HG03103 (cell line): ENCODE results near the gene MOV10L1.

ENCODE experiments used
- ATAC-seq: cut with Tn5 transposase; IDR thresholded peaks from one replicate; pipeline ENCODE4 v1.9.1; 2021; ENCODE audit warnings: low read depth; ENCODE audit not compliant: unreplicated experiment

Gene MOV10L1

GRCh38 chr22:50058906-50059880 lies 30.6 kb upstream of the MOV10L1 start:
- no peak for ATAC-seq

DNA sequence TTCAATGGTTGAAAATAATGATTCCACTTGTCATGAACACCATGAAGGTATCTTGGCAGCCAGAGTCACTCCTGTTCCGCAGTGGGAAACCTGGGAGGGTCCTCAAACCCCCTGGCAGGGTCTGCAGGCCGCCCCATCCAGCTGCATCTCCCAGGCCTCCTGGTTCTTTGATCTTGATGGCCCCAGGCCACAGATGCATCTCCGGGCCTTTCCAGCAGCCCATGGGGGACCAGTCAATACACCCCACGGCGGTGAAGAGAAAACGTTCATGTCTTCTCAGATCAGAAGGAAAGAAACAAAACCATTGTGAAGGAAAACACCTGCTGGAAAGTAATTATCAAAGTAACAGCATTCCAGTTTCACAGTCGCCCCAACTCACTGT lies 29.9 kb upstream of the MOV10L1 start:
- no peak for ATAC-seq

GRCh38 chr22:50060441-50061140 lies 29.2 kb upstream of the MOV10L1 start:
- no peak for ATAC-seq

DNA sequence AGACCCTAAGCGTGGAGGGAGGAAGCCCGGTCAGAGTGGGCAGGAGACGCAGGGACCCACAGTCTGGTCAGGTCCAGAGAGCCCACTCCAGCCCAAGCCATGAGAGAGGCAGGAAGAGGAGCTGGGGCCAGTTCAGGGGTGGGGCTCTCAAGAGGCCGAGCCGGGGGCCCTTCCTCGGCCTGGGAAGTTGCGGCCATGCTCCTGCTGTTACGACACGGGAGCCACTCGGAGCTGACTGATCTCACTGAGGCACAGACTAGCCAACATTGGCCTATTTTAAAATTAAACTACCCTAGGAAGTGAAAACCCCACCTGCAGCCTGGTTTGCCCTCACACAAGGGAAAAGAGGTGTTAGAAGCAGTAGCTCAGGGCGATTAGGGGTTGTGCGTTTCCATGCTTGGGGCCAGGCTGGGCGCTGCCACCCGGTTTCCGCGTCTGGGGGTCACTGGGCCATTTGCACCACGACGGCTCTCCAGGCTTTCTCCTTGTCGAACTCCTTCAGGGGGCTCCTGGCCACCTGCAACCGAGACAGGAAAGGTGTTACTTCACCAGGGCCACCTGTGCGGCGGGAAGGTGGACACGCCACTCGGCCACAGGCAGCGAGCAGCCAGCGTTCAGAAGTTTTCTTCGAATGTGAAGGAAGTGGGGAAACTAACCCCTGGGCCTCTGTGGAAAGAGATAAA lies 28.5 kb upstream of the MOV10L1 start:
- no peak for ATAC-seq

GRCh38 chr22:50061824-50062355 lies 27.9 kb upstream of the MOV10L1 start:
- no peak for ATAC-seq

GRCh38 chr22:50062509-50063135 lies 27.2 kb upstream of the MOV10L1 start:
- no peak for ATAC-seq

DNA sequence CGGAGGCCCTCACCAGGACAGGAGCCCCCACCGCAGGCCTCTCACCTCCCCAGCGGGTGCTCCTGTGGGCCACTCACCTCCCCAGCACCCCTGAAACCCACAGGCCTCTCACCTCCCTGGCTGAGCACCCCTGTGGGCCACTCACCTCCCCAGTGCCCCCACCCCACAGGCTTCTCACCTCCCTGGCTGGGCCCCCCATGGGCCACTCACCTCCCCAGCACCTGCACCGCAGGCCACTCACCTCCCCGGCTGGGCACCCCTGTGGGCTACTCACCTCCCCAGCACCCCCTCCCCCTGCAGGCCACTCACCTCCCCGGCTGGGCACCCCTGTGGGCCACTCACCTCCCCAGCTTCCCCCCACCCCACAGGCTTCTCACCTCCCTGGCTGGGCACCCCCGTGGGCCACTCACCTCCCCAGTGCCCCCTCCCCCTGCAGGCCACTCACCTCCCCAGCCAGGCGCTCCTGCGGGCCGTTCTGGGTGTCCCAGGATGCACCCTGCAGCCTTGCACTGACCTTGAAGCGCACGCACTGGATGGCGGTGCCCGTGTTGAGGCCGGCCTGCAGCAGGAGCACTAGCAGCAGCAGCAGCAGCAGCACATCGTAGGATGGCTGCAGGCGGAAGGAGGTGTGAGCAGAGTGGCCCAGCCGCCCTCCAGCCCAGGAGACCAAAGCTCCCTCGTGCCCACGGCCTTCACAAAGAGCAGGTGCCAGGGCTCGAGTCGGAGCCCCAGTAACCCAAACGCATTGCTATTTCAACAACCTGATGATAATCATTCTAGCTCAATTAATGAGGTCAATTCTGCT lies 26.0 kb upstream of the MOV10L1 start:
- no peak for ATAC-seq

DNA sequence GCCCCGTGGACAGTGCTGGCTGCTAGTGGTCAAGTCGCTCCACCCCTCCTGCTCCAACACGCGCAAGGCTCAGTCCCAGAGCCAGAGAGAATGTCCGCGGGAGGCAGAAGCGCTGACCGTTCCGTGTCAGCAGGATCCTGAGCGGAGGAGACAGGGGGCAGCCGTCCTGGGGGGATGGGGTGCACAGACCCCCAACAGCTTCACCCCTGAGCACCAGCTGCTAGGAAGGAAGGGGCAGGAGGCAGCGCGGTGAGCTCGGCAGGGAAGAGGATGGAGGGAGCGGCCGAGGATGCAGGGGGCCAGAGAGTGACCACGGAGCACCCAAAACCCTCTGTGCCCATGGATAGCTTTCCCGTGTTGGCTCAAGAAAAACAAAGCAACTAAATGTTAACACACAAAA lies 25.4 kb upstream of the MOV10L1 start:
- no peak for ATAC-seq

- no peak for ATAC-seq
Measured at GRCh38 chr22:50067244-50067643, 22.6 kb upstream of the MOV10L1 start.

- ATAC-seq: no peak
Measured at GRCh38 chr22:50068096-50068495, 21.7 kb upstream of the MOV10L1 start.

DNA sequence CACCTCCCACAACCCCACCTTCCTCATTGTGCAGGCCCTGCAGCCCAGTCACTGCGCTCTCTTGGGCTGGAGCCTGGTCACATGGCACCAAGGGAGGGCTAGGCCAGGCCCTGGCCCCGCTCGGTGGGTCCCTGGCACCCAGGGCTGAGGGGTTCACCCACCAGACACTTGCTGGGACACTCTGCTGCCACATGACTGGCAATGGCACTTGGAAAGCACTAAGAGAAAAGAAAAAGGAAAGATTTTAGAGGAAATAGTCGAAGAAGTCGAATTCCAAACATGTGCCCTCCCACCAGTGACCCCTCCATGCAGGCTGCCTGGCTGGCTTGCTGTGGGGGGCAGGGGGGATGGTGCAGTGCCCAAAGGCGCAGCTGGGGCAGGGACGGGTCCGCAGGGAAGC lies 19.4 kb upstream of the MOV10L1 start:
- no peak for ATAC-seq

DNA sequence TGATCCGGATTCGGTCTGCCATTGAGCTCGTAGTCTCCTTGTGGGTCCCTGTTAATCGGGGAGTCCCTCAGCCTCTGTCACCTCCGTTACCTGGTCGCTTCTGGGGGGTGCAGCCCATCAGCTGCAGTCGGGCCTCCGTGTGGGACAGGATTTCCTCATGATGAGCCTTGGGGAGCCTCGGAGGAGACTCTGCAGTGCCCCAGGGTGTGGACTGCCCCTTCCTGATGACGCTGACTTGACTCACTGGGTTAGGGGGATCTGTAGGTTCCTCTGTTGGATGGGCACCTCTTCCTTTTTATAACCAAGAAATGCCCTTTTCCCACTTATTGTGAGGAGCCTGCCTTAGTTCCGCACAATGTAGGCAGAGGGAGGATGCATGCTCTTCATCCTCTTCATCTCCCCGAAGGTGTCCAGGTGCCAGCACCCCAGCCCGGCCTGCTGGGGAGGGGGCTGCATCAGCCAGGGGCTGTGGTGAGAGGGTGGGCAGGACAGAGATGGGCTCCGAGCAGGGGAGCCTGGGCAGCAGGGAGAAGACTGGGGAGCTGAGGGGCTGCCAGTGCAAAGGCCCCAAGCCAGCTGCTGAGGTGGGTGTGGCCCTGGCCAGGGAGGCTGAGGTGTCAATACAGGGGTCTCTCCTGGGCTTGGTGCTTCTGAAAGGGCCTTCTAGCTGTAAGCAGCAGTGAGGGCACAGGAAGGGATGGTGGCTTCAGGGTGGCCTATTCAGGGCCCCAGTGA lies 18.2 kb upstream of the MOV10L1 start:
- no peak for ATAC-seq

- no peak for ATAC-seq
Measured at GRCh38 chr22:50072167-50072555, 17.6 kb upstream of the MOV10L1 start.

DNA sequence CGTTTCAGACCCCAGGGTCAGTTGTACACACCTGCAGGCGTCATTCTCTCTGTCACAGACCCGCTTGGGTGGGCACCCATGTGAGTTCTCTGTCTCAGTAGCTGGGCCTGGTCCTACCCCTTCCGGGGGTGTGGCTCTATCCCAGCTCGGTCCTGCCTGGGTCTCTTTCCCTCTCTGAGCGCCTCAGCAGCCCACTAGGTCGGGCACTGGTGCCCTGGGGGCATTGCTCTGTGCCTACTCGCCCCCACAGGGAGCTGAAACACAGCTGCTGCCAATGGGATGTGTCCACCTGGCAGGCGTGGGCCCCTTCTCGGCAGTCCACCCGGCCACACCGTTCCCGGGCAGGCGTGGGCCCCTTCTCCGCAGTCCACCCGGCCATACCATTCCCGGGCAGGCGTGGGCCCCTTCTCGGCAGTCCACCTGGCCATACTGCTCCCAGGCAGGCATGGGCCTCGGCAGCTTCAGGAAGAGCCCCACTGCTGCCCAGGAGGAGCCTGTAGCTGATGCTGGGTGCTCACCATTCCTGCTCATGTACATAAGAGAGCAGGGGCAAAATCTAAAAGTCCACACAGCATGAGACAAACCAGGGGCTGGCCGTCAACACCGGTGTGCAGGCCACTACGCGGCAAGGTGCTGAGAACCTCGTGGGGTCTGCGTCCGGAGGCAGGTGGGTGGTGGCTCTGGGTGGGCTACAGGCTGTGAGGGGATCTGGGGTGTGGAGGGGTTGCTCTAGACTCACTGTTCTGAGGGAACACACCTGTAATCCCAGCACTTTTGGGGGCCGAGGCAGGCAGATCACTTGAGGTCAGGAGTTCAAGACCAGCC lies 16.9 kb upstream of the MOV10L1 start:
- ATAC-seq: no peak

DNA sequence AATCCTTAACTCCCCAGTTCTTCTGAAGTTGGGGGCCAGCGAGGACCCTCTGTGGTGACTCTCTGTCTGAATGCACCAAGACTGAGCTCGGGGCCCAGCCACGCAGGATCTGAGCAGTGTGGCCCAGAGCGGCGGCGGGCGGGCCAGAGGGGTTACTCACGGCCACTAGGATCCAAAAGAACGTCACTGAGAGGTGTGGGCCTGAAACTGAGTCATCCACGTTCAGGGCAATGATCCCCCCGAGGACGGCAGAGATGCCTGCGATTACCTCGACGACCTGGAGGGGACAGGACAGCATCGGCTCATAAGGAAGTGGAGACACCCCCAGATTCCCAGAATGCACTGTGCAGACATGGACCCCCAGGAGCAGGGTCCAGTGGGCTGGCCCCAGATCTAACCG lies 15.8 kb upstream of the MOV10L1 start:
- no peak for ATAC-seq

- no peak for ATAC-seq
Measured at GRCh38 chr22:50074551-50075530, 15.0 kb upstream of the MOV10L1 start.
